HFF-Myc (cell line): ENCODE results near the gene CCDC83.
"Not testable (repeated sequence)": the region's sequence is repeated elsewhere in the genome, so short reads cannot be mapped to it uniquely, and the experiment has no call there.

ENCODE experiments used
- DNase-seq: peaks from one replicate; pipeline ENCODE4 v3.0.0-alpha.2; 2011; ENCODE audit warnings: low read depth; ENCODE audit errors: extremely low read depth
- H3K4me3 ChIP-seq: replicated peaks from 2 replicates; pipeline ENCODE4 v1.5.1; 2011; ENCODE audit warnings: low read depth, mild to moderate bottlenecking, control low read depth, low read length
- CTCF ChIP-seq: IDR thresholded peaks from 2 replicates; pipeline ENCODE4 v1.5.1; 2012; ENCODE audit warnings: mild to moderate bottlenecking, low read depth, low read length, control low read depth; ENCODE audit errors: missing control alignments

The CCDC83 gene

GRCh38 chr11:85951428-85952107, 96.4 kb downstream of the CCDC83 start:
- TF ChIP-seq CTCF: no peak
- H3K4me3 ChIP-seq: no peak overlapping the region
- no peak for DNase-seq

- not testable (repeated sequence) for DNase-seq, H3K4me3 ChIP-seq
Measured at GRCh38 chr11:85952108-85952485, 96.9 kb downstream of the CCDC83 start.

- H3K4me3 ChIP-seq: no peak overlapping the region
- no peak for DNase-seq
- no peak for TF ChIP-seq CTCF
Measured at GRCh38 chr11:85953491-85954143, 98.4 kb downstream of the CCDC83 start.

GRCh38 chr11:85955531-85955930, 100.3 kb downstream of the CCDC83 start:
- H3K4me3 ChIP-seq: no peak overlapping the region
- no peak for DNase-seq
- no peak for TF ChIP-seq CTCF

- DNase-seq: no peak
- H3K4me3 ChIP-seq: no peak overlapping the region
- TF ChIP-seq CTCF: no peak
Measured at GRCh38 chr11:85960678-85961077, 105.5 kb downstream of the CCDC83 start.

GRCh38 chr11:85961130-85961529, 105.9 kb downstream of the CCDC83 start:
- H3K4me3 ChIP-seq: no peak overlapping the region
- TF ChIP-seq CTCF: no peak
- DNase-seq: no peak

- no peak for DNase-seq
- H3K4me3 ChIP-seq: no peak overlapping the region
- no peak for TF ChIP-seq CTCF
Measured at GRCh38 chr11:85961930-85962363, 106.8 kb downstream of the CCDC83 start.
